ENCODE results near the gene IMMP2L. TPM values are rescaled to one million over a fixed set of nuclear protein-coding genes. Genes with fewer than 3 reads are reported as not detected.

IMMP2L gene
- polyA plus RNA-seq, 1 experiment = 5.8 TPM

- no peaks in the 10 kb centered on the region for H3K36me3 ChIP-seq (ENCODE audit: control insufficient read depth, insufficient read depth, low read length)
Observed at GRCh38 chr7:110733221-110733620, 829.1 kb downstream of the IMMP2L start.

DNA sequence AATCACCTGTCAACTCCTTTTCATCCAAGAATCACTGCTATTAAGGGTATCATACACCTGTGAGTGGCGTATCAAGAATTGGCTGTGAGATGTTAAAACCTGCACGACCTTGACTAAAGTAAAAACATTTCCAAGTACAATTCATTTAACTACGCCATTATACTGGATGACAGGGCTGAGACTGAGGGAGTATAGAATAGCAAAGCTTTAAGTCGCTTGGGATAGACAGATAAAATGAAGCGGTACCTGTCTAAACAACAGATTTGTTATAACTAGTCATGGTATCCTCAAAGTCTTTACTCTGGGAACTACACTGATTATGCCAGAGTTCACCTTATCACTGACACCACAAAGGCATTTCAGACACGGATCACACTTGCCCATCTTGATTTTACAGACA, 837.5 kb downstream of the IMMP2L start:
- Histone ChIP-seq H3K27me3 (ENCODE audit: control insufficient read depth, insufficient read depth, low read length) (no peaks in the 10 kb centered on the region), H3K4me3 (ENCODE audit: low read depth, low read length) (no peak overlapping the region), H3K36me3 (ENCODE audit: control insufficient read depth, insufficient read depth, low read length) (no peaks in the 10 kb centered on the region)
- no peak for DNase-seq (ENCODE audit: low read depth)
- no peak for TF ChIP-seq CTCF (IDR thresholded peaks at IDR 0.05; ENCODE audit: insufficient read depth, low read depth, low read length)
- ChIA-PET POLR2A (no interaction called here), CTCF (no interaction called here)

More at GRCh38 chr7:110733221-110733620, 829.1 kb downstream of the IMMP2L start:
- TF ChIP-seq CTCF (IDR thresholded peaks at IDR 0.05; ENCODE audit: insufficient read depth, low read depth, low read length) = no peak
- ChIA-PET POLR2A (no interaction called here), CTCF (no interaction called here)
- no peak overlapping the region for H3K4me3 ChIP-seq (ENCODE audit: low read depth, low read length)
- DNase-seq (ENCODE audit: low read depth) = no peak
- no peaks in the 10 kb centered on the region for H3K27me3 ChIP-seq (ENCODE audit: control insufficient read depth, insufficient read depth, low read length)

GRCh38 chr7:110721395-110721794, 840.9 kb downstream of the IMMP2L start:
- Histone ChIP-seq H3K36me3 (ENCODE audit: control insufficient read depth, insufficient read depth, low read length) (no peaks in the 10 kb centered on the region), H3K27me3 (ENCODE audit: control insufficient read depth, insufficient read depth, low read length) (no peaks in the 10 kb centered on the region), H3K4me3 (ENCODE audit: low read depth, low read length) (no peak overlapping the region)
- ChIA-PET POLR2A (no interaction called here), CTCF (no interaction called here)
- DNase-seq (ENCODE audit: low read depth) = no peak
- no peak for TF ChIP-seq CTCF (IDR thresholded peaks at IDR 0.05; ENCODE audit: insufficient read depth, low read depth, low read length)

GRCh38 chr7:110720626-110721025, 841.7 kb downstream of the IMMP2L start:
- POLR2A ChIA-PET = no interaction called here
- no peak for DNase-seq (ENCODE audit: low read depth)
- CTCF ChIA-PET = interaction anchor here (0.7 kb wide), 1 partner anchor 44 kb away, joined by 3 read pairs; no protein-coding TSS in a partner anchor
- no peaks in the 10 kb centered on the region for H3K36me3 ChIP-seq (ENCODE audit: control insufficient read depth, insufficient read depth, low read length)
- no peak overlapping the region for H3K4me3 ChIP-seq (ENCODE audit: low read depth, low read length)
- no peak for TF ChIP-seq CTCF (IDR thresholded peaks at IDR 0.05; ENCODE audit: insufficient read depth, low read depth, low read length)
- no peaks in the 10 kb centered on the region for H3K27me3 ChIP-seq (ENCODE audit: control insufficient read depth, insufficient read depth, low read length)

- no peak overlapping the region for H3K4me3 ChIP-seq (ENCODE audit: low read depth, low read length)
- no peaks in the 10 kb centered on the region for H3K27me3 ChIP-seq (ENCODE audit: control insufficient read depth, insufficient read depth, low read length)
- ChIA-PET CTCF (interaction anchor here (0.7 kb wide), 1 partner anchor 43 kb away, joined by 3 read pairs; no protein-coding TSS in a partner anchor), POLR2A (no interaction called here)
- DNase-seq (ENCODE audit: low read depth) = no peak
- no peaks in the 10 kb centered on the region for H3K36me3 ChIP-seq (ENCODE audit: control insufficient read depth, insufficient read depth, low read length)
- TF ChIP-seq CTCF (IDR thresholded peaks at IDR 0.05; ENCODE audit: insufficient read depth, low read depth, low read length) = no peak
Observed at GRCh38 chr7:110719741-110720140, 842.6 kb downstream of the IMMP2L start.
